Subcutaneous adipose tissue (tissue), 4 donors: ENCODE data around the gene ADGRL3. TPM values are rescaled to one million over a fixed set of nuclear protein-coding genes. Genes with fewer than 3 reads are reported as not detected.

Experiments
- total RNA-seq, 4 donors: library from RNA; depleted of rRNA; stranded (reverse); fragments of >200 nt; gene quantifications; one replicate each; pipeline ENCODE4 v1.1.0, GENCODE V29; 2016
- TF ChIP-seq, protein P1 (sequence below): fragments of 450-650 bp; IDR thresholded peaks from one replicate; pipeline ENCODE4 v1.5.1; 2016; ENCODE audit warnings: low read depth, mild to moderate bottlenecking, control low read depth, antibody characterized with exemption, moderate library complexity

The ADGRL3 gene
- total RNA-seq, 4 donors from 2014 or later, result 6.3 to 12.2 (median 9.2) TPM

DNA sequence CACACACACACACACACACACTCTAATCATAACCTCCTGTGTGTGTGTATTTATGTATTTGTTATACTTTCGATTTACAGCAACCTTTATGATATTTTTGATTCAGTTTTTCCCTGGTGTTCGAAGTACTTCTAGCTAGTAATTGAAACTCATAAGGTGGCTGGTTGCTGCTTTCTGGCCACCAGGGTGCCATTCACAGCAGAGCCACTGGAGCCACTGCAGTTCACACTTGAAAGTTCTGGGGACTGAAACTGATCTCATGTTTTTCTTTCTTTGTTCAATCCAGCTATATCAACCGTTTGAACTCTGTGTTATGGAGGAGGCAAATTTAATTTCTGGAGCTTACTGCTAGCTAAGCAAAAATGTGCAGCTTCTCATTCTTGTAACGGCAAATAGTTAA lies 419.4 kb downstream of the ADGRL3 start:
- TF ChIP-seq, protein P1, sequence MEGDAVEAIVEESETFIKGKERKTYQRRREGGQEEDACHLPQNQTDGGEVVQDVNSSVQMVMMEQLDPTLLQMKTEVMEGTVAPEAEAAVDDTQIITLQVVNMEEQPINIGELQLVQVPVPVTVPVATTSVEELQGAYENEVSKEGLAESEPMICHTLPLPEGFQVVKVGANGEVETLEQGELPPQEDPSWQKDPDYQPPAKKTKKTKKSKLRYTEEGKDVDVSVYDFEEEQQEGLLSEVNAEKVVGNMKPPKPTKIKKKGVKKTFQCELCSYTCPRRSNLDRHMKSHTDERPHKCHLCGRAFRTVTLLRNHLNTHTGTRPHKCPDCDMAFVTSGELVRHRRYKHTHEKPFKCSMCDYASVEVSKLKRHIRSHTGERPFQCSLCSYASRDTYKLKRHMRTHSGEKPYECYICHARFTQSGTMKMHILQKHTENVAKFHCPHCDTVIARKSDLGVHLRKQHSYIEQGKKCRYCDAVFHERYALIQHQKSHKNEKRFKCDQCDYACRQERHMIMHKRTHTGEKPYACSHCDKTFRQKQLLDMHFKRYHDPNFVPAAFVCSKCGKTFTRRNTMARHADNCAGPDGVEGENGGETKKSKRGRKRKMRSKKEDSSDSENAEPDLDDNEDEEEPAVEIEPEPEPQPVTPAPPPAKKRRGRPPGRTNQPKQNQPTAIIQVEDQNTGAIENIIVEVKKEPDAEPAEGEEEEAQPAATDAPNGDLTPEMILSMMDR, result no peak

DNA sequence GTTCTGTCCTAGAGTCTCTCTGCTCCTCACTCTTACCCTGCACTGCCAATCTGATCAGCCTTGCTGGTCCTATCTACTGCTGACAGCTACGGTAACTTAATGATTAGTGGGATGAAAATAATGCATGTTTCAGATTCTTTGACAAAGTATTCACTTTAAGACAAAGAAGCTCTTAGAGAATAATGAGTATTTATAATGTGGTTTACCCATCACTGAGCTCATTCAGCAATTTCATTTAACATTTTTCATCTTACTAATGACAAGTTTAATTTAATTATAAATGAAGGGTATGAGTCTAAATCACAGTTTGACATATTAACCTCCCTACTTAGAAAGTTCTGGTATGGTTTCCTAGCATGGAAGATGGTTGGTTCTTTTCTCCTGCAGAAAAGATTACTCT lies 428.2 kb downstream of the ADGRL3 start:
- TF ChIP-seq, protein P1, result no peak

DNA sequence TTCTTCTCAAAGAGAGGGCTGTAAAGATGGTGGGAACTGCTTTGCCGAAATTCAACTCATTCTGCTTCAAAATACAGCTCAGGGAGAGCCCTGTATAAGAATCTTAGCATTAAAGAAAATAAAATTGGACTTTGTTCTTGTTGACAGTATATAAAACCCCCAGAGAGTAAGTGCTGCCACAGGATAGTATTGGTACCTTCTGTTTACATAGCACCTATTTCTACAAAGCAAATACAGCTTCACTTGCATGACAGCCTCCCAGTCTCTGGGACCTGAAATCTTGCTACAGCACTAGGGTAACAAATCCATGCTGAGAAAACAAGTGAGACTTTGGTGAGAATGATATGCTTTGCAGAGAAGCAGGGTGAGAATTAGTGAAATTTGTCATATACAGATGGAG lies 428.6 kb downstream of the ADGRL3 start:
- TF ChIP-seq, protein P1, result no peak

DNA sequence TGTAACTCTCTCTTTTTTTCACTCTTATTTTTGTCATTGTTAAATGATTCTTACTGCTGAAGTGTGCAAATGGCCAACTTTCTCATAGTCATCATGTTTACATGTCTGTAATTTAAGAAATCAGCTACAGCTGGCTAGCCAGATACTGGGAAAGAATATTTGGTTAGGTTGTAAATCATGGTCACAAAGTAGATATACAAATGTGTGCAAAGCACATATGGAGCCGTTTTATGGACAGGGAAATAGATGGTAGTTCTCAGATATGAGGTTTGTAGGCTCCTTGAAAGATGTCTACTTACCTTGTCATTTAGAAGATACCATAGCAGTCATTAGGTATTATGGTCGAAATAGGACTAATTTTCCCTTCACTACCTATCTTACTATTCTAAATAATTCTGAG lies 430.4 kb downstream of the ADGRL3 start:
- TF ChIP-seq, protein P1, result no peak

DNA sequence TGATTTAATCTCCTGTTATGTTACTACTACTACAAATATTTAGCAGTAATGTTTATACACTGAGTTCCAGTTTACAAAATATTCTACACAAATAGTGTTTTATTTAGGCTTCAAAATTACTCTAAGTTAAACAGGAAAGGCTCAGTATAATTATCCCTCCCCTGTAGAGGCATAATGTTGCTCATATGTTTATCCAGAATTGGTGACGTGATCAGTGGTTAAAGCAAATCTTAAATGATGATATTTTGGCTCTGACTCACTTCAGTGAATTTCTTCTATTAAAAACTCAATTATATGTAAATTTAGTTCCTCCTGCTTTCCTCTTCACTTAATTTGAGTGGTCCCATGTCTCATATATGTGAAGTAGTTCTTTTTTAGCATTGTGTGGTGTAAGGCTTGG lies 438.5 kb downstream of the ADGRL3 start:
- TF ChIP-seq, protein P1, result no peak

DNA sequence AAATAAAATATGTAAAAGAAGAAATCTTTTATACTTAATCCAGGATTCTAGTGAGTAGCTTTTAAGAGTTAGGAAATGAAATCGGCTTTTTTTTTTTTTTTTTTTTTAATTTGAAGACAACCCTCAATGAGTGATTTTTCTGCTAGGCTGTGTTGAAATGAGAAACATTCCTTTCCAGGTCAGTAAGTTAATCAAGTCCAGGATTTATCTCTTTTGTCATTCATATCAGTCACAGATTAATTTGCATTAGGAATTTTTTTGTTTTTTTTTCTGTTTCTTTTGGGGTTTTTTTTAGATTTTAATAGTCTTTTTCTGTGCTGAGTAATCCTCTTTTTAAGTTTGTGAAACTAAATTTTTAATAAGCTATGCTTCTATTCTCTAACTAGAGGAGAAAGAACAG lies 448.1 kb downstream of the ADGRL3 start:
- TF ChIP-seq, protein P1, result no peak

DNA sequence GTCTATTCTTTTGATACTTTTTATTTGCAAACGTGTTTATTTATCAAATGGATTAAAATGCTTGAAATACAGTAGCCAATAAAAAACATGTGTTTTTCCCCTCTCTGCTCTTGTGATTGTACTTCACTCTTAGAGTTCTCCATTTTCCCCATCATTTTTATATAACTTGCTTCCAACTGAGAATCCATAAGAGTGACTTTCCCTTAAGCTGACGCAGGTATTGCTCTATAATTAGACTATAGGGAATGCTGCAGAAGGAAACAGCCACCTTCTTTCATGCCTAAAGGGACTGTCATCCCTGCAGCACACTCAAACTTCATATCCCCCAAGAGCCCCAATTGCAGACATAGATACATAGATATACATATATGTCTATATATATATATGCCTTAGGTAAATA lies 456.9 kb downstream of the ADGRL3 start:
- TF ChIP-seq, protein P1, result no peak
